ENCODE data around the gene CYP4F3. TPM values are rescaled to one million over a fixed set of nuclear protein-coding genes. Genes with fewer than 3 reads are reported as not detected.
A peak's percentile ranks its signal among the peaks of the same experiment; 100 is the strongest.

The CYP4F3 gene
- polyA plus RNA-seq, 2 donors, result 11.6 to 17.1 TPM

- Histone ChIP-seq H3K36me3 (ENCODE audit: control insufficient read depth in 2 of 2, insufficient read depth in 2 of 2, low read length in 1 of 2) (no peaks in the 10 kb centered on the region), H3K4me3 (ENCODE audit: low read depth in 1 of 2, low read length in 2 of 2) (no peak overlapping the region), H3K4me1 (ENCODE audit: control insufficient read depth in 2 of 2, insufficient read depth in 2 of 2, low read length in 1 of 2) (peaks cover 9 to 10% of the 10 kb centered on the region in 2 donors), H3K9me3 (ENCODE audit: control insufficient read depth in 2 of 2, insufficient read depth in 1 of 2, low read depth in 1 of 2, low read length in 1 of 2) (no peaks in the 10 kb centered on the region), H3K27ac (ENCODE audit: low read depth in 2 of 2, low read length in 1 of 2) (peak overlapping the region; percentile 91 to 92), H3K27me3 (ENCODE audit: control insufficient read depth in 1 of 2, insufficient read depth in 2 of 2, low read length in 2 of 2) (no peaks in the 10 kb centered on the region)
- WGBS, 2 donors, result 4 to 7% methylated on average over 7 of the region's 7 CpGs
Observed at GRCh38 chr19:15702534-15702930, 61.8 kb downstream of the CYP4F3 start.

Other genes starting within 250 kb of the CYP4F3 start
- gene AKAP8L, start 221.9 kb upstream of the CYP4F3 start, polyA plus RNA-seq, result 10 to 100 TPM; 37.9 to 75.5 TPM
- 10 to 100 TPM; 17.4 to 17.5 TPM for gene WIZ, start 190.9 kb upstream of the CYP4F3 start, polyA plus RNA-seq
- gene RASAL3, start 176.4 kb upstream of the CYP4F3 start, polyA plus RNA-seq, result 1 to 10 TPM; 3.6 to 5.8 TPM
- gene PGLYRP2, start 161.4 kb upstream of the CYP4F3 start, polyA plus RNA-seq, result under 1 TPM in 1 of 2 donors, not detected in 1; 0.02 TPM
- gene CYP4F22, start 132.4 kb upstream of the CYP4F3 start, polyA plus RNA-seq, result 10 to 100 TPM in 1 of 2 donors, 1 to 10 TPM in 1; 4.4 to 17.3 TPM
- under 1 TPM; 0.10 to 0.19 TPM for gene CYP4F8, start 25.7 kb upstream of the CYP4F3 start, polyA plus RNA-seq
- gene CYP4F12, start 32.2 kb downstream of the CYP4F3 start, polyA plus RNA-seq, result 10 to 100 TPM; 31.6 to 50.0 TPM
- not detected for gene OR10H2, start 87.1 kb downstream of the CYP4F3 start, polyA plus RNA-seq
- not detected for gene OR10H3, start 97.1 kb downstream of the CYP4F3 start, polyA plus RNA-seq
- gene OR10H5, start 146.8 kb downstream of the CYP4F3 start, polyA plus RNA-seq, result not detected
- gene OR10H1, start 174.8 kb downstream of the CYP4F3 start, polyA plus RNA-seq, result under 1 TPM in 1 of 2 donors, not detected in 1; 0.04 TPM